Neural cell (in vitro differentiated cells): ENCODE results near the gene SCFD1. TPM values are rescaled to one million over a fixed set of nuclear protein-coding genes. Genes with fewer than 3 reads are reported as not detected.

Source experiments
- H2AFZ ChIP-seq: fragments of 200-600, 300-800 bp; sonication (generic), shearing (Covaris generic); 2 replicates; pipeline ENCODE4 v1.6.0; 2014; ENCODE audit warnings: low read depth, mild to moderate bottlenecking, antibody characterized with exemption, low read length, moderate library complexity
- H3F3A ChIP-seq: fragments of 200-600 bp; shearing (Covaris generic); 2 replicates; pipeline ENCODE4 v1.6.1; 2016; ENCODE audit warnings: mild to moderate bottlenecking, moderate library complexity, mixed read lengths, antibody characterized with exemption, low read length; ENCODE audit not compliant: insufficient read depth, poor library complexity, severe bottlenecking
- H3K27ac ChIP-seq: fragments of 200-600, 300-800 bp; sonication (generic), shearing (Covaris generic); 2 replicates; pipeline ENCODE4 v1.5.1; 2014; ENCODE audit warnings: mild to moderate bottlenecking, low read length, moderate library complexity
- H3K27me3 ChIP-seq: fragments of 300-800, 200-600 bp; sonication (generic), shearing (Covaris generic); 2 replicates; pipeline ENCODE4 v1.6.0; 2014; ENCODE audit warnings: mild to moderate bottlenecking, low read depth, low read length, moderate library complexity; ENCODE audit not compliant: insufficient read depth
- H3K36me3 ChIP-seq: fragments of 300-800, 200-600 bp; sonication (generic), shearing (Covaris generic); 2 replicates; pipeline ENCODE4 v1.5.1; 2014; ENCODE audit warnings: mild to moderate bottlenecking, antibody characterized with exemption, low read length, moderate library complexity; ENCODE audit not compliant: insufficient read depth
- H3K4me2 ChIP-seq: fragments of 300-800, 200-600 bp; sonication (generic), shearing (Covaris generic); 2 replicates; pipeline ENCODE4 v1.6.0; 2014; ENCODE audit warnings: mild to moderate bottlenecking, low read length
- H3K4me3 ChIP-seq: fragments of 300-800, 200-600 bp; sonication (generic), shearing (Covaris generic); 2 replicates; pipeline ENCODE4 v1.5.1; 2014; ENCODE audit warnings: mild to moderate bottlenecking, low read length, moderate library complexity
- H3K79me2 ChIP-seq: fragments of 200-600 bp; shearing (Covaris generic); replicated peaks from 2 replicates; pipeline ENCODE4 v1.6.0; 2014; ENCODE audit warnings: mild to moderate bottlenecking, low read length, moderate library complexity; ENCODE audit not compliant: insufficient read depth
- H3K9ac ChIP-seq: fragments of 300-800, 200-600 bp; sonication (generic), shearing (Covaris generic); 2 replicates; pipeline ENCODE4 v1.6.1; 2016; ENCODE audit warnings: mild to moderate bottlenecking, low read length, mixed read lengths
- H3K9me2 ChIP-seq: fragments of 200-600 bp; shearing (Covaris generic); 2 replicates; pipeline ENCODE4 v1.6.1; 2016; ENCODE audit warnings: mild to moderate bottlenecking, low read length, mixed read lengths; ENCODE audit not compliant: insufficient read depth
- H3K9me3 ChIP-seq: fragments of 200-600, 300-800 bp; sonication (generic), shearing (Covaris generic); 2 replicates; pipeline ENCODE4 v1.6.1; 2016; ENCODE audit warnings: mild to moderate bottlenecking, mixed run types, low read length, moderate library complexity, mixed read lengths
- H4K20me1 ChIP-seq: fragments of 200-600 bp; shearing (Covaris generic); 2 replicates; pipeline ENCODE4 v1.6.1; 2016; ENCODE audit warnings: mild to moderate bottlenecking, mixed run types; ENCODE audit not compliant: insufficient read depth
- EP300 ChIP-seq: fragments of 450-650 bp; conservative IDR thresholded peaks from 2 replicates; pipeline ENCODE4 v1.6.1; 2014; ENCODE audit warnings: antibody characterized with exemption, mild to moderate bottlenecking, moderate library complexity; ENCODE audit not compliant: poor library complexity, severe bottlenecking
- EZH2 ChIP-seq: fragments of 200-600, 300-800 bp; shearing (Covaris generic), sonication (generic); IDR thresholded peaks from 2 replicates; pipeline ENCODE4 v1.6.1; 2014; ENCODE audit warnings: antibody characterized with exemption, low read length, borderline replicate concordance, mild to moderate bottlenecking; ENCODE audit not compliant: insufficient read depth, poor library complexity, severe bottlenecking
- MXI1 ChIP-seq: fragments of 450-650 bp; conservative IDR thresholded peaks from 2 replicates; pipeline ENCODE4 v1.6.1; 2014; ENCODE audit warnings: antibody characterized with exemption, mild to moderate bottlenecking; ENCODE audit not compliant: poor library complexity, severe bottlenecking
- POLR2AphosphoS5 ChIP-seq: IDR thresholded peaks from 2 replicates; pipeline ENCODE4 v1.6.1; 2012
- SMC3 ChIP-seq: fragments of 450-650 bp; conservative IDR thresholded peaks from 2 replicates; pipeline ENCODE4 v1.6.1; 2014; ENCODE audit warnings: antibody characterized with exemption, mild to moderate bottlenecking, moderate library complexity; ENCODE audit not compliant: poor library complexity
- TAF1 ChIP-seq: IDR thresholded peaks from 2 replicates; pipeline ENCODE4 v1.6.1; 2012; ENCODE audit warnings: low read depth
- polyA plus RNA-seq: library from polyadenylated mRNA; depleted of rRNA; stranded (reverse); fragments of >200 nt; gene quantifications from 2 replicates; pipeline ENCODE4 v1.2.3, GENCODE V29; 2014
- TF ChIP-seq, protein P1 (sequence below): IDR thresholded peaks from 2 replicates; pipeline ENCODE4 v1.6.1; 2012; ENCODE audit warnings: borderline replicate concordance
- TF ChIP-seq, protein P2 (sequence below): fragments of 450-650 bp; IDR thresholded peaks from 2 replicates; pipeline ENCODE4 v1.5.1; 2014; ENCODE audit warnings: antibody characterized with exemption, mild to moderate bottlenecking, moderate library complexity; ENCODE audit not compliant: poor library complexity, severe bottlenecking

SCFD1 gene
- polyA plus RNA-seq, 1 donor from 2014 or later = 99.4 TPM

DNA sequence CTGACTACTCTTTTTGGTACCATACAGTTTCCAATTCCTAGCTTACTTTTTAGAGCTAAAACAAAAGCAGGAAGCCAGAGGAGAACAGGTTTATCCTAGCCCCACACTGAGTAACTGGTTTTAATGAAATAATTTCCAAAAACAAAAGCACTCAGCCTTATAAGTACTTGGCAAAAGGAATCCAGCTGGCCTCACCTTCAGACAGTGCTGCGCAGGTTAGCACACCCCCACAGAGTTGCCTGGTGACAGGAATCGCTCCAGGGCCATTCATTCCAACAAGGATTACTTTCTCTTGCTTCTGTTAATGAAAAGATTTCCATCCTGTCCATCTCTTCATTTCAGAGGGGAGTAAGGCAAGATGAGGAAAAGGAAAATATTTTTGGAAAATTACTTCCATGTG is 84.6 kb downstream of the SCFD1 start:
- TF ChIP-seq, protein P1, sequence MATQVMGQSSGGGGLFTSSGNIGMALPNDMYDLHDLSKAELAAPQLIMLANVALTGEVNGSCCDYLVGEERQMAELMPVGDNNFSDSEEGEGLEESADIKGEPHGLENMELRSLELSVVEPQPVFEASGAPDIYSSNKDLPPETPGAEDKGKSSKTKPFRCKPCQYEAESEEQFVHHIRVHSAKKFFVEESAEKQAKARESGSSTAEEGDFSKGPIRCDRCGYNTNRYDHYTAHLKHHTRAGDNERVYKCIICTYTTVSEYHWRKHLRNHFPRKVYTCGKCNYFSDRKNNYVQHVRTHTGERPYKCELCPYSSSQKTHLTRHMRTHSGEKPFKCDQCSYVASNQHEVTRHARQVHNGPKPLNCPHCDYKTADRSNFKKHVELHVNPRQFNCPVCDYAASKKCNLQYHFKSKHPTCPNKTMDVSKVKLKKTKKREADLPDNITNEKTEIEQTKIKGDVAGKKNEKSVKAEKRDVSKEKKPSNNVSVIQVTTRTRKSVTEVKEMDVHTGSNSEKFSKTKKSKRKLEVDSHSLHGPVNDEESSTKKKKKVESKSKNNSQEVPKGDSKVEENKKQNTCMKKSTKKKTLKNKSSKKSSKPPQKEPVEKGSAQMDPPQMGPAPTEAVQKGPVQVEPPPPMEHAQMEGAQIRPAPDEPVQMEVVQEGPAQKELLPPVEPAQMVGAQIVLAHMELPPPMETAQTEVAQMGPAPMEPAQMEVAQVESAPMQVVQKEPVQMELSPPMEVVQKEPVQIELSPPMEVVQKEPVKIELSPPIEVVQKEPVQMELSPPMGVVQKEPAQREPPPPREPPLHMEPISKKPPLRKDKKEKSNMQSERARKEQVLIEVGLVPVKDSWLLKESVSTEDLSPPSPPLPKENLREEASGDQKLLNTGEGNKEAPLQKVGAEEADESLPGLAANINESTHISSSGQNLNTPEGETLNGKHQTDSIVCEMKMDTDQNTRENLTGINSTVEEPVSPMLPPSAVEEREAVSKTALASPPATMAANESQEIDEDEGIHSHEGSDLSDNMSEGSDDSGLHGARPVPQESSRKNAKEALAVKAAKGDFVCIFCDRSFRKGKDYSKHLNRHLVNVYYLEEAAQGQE = no peak
- TF ChIP-seq, protein P2, sequence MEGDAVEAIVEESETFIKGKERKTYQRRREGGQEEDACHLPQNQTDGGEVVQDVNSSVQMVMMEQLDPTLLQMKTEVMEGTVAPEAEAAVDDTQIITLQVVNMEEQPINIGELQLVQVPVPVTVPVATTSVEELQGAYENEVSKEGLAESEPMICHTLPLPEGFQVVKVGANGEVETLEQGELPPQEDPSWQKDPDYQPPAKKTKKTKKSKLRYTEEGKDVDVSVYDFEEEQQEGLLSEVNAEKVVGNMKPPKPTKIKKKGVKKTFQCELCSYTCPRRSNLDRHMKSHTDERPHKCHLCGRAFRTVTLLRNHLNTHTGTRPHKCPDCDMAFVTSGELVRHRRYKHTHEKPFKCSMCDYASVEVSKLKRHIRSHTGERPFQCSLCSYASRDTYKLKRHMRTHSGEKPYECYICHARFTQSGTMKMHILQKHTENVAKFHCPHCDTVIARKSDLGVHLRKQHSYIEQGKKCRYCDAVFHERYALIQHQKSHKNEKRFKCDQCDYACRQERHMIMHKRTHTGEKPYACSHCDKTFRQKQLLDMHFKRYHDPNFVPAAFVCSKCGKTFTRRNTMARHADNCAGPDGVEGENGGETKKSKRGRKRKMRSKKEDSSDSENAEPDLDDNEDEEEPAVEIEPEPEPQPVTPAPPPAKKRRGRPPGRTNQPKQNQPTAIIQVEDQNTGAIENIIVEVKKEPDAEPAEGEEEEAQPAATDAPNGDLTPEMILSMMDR = no peak
- no peak for TF ChIP-seq EP300
- TF ChIP-seq SMC3 = no peak
- no peak for TF ChIP-seq TAF1
- no peak for TF ChIP-seq POLR2AphosphoS5
- no peak overlapping the region for H3K27ac ChIP-seq
- no peaks in the 10 kb centered on the region for H3K79me2 ChIP-seq
- H3K36me3 ChIP-seq = no peaks in the 10 kb centered on the region
- no peak overlapping the region for H3K9ac ChIP-seq
- no peaks in the 10 kb centered on the region for H3F3A ChIP-seq
- no peak overlapping the region for H2AFZ ChIP-seq
- no peaks in the 10 kb centered on the region for H4K20me1 ChIP-seq
- no peak overlapping the region for H3K4me2 ChIP-seq
- H3K9me3 ChIP-seq = no peaks in the 10 kb centered on the region
- H3K4me3 ChIP-seq = no peak overlapping the region
- no peaks in the 10 kb centered on the region for H3K9me2 ChIP-seq
- H3K27me3 ChIP-seq = no peaks in the 10 kb centered on the region

DNA sequence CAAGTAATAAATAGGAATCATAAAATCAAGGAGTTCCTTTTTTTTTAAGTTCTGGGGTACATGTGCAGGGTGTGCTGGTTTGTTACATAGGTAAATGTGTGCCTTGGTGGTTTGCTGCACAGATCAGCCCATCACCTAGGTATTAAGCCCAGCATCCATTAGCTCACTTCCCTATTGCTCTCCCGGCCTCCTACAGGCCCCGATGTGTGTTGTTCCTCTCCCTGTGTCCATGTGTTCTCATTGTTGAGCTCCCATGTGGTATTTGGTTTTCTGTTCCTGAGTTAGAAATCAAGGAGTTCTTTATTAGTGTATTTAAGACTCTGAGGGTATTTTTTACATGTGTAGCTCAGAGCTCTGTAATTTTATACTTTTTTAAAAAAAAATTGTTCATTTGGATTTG is 86.0 kb downstream of the SCFD1 start:
- no peaks in the 10 kb centered on the region for H3K36me3 ChIP-seq
- no peak overlapping the region for H3K4me3 ChIP-seq
- no peaks in the 10 kb centered on the region for H4K20me1 ChIP-seq
- H3K27ac ChIP-seq = no peak overlapping the region
- no peaks in the 10 kb centered on the region for H3K9me3 ChIP-seq
- no peak overlapping the region for H3K4me2 ChIP-seq
- no peaks in the 10 kb centered on the region for H3K27me3 ChIP-seq
- no peak overlapping the region for H2AFZ ChIP-seq
- H3F3A ChIP-seq = no peaks in the 10 kb centered on the region
- no peak overlapping the region for H3K9ac ChIP-seq
- no peaks in the 10 kb centered on the region for H3K79me2 ChIP-seq
- no peaks in the 10 kb centered on the region for H3K9me2 ChIP-seq
- TF ChIP-seq, protein P2 = no peak
- TF ChIP-seq EP300 (no peak), POLR2AphosphoS5 (no peak), EZH2 (no peak), MXI1 (no peak), SMC3 (no peak)
- TF ChIP-seq, protein P1 = no peak
